HepG2 (cell line): Measurements from ENCODE around the gene HYAL2. TPM values are rescaled to one million over a fixed set of nuclear protein-coding genes. Genes with fewer than 3 reads are reported as not detected.

Experiments used
- BRD4 ChIP-seq: sonication (generic); formaldehyde crosslinking; IDR thresholded peaks from 2 replicates; pipeline ENCODE4 v1.4.0; 2020; ENCODE audit warnings: missing genetic modification reagents
- CBFB ChIP-seq: sonication (generic); formaldehyde crosslinking; IDR thresholded peaks from 2 replicates; pipeline ENCODE4 v1.4.0; 2020; ENCODE audit warnings: missing genetic modification reagents
- CC2D1A ChIP-seq: sonication (generic); formaldehyde crosslinking; IDR thresholded peaks from 2 replicates; pipeline ENCODE4 v1.8.1; 2023; ENCODE audit warnings: mild to moderate bottlenecking, missing genetic modification reagents
- GATA4 ChIP-seq: sonication (generic); IDR thresholded peaks from 2 replicates; pipeline ENCODE4 v1.6.1; 2016; ENCODE audit warnings: antibody characterized with exemption, low read depth, borderline replicate concordance
- GZF1 ChIP-seq: sonication (generic); formaldehyde crosslinking; IDR thresholded peaks from 2 replicates; pipeline ENCODE4 v1.5.1; 2020; ENCODE audit warnings: mild to moderate bottlenecking, missing genetic modification reagents
- HOXA5 ChIP-seq: sonication (generic); formaldehyde crosslinking; IDR thresholded peaks from 2 replicates; pipeline ENCODE4 v1.4.0; 2020; ENCODE audit warnings: missing genetic modification reagents
- IRX3 ChIP-seq: sonication (generic); formaldehyde crosslinking; IDR thresholded peaks from 2 replicates; pipeline ENCODE4 v1.8.1; 2023; ENCODE audit warnings: mild to moderate bottlenecking, low read depth, missing genetic modification reagents, borderline replicate concordance
- KAT7 ChIP-seq: IDR thresholded peaks from 2 replicates; pipeline ENCODE4 v1.6.1; 2018; ENCODE audit warnings: borderline replicate concordance, missing compliant biosample characterization
- MAFK ChIP-seq, 2 experiments: IDR thresholded peaks in 1 of 2; conservative IDR thresholded peaks in 1 of 2; 2 replicates each; pipeline ENCODE4 v1.6.1; 2011; ENCODE audit warnings: improper control_type of control experiment in 2 of 2, low read length in 2 of 2
- PBX3 ChIP-seq: sonication (generic); formaldehyde crosslinking; IDR thresholded peaks from 2 replicates; pipeline ENCODE4 v1.8.1; 2023; ENCODE audit warnings: missing genetic modification reagents, inconsistent platforms, borderline replicate concordance
- RBM39 ChIP-seq: fragments of 200-400 bp; formaldehyde crosslinking; IDR thresholded peaks from one replicate; pipeline ENCODE4 v1.6.1; 2018; ENCODE audit warnings: antibody characterized with exemption, mild to moderate bottlenecking, low read depth, low read length; ENCODE audit not compliant: poor library complexity, severe bottlenecking
- TFDP1 ChIP-seq: IDR thresholded peaks from 2 replicates; pipeline ENCODE4 v1.6.1; 2016; ENCODE audit warnings: missing compliant biosample characterization, missing genetic modification reagents, borderline replicate concordance
- ZBTB33 ChIP-seq: sonication (generic); formaldehyde crosslinking; IDR thresholded peaks from 2 replicates; pipeline ENCODE4 v1.4.0; 2020; ENCODE audit warnings: missing genetic modification reagents
- ZBTB37 ChIP-seq: sonication (generic); formaldehyde crosslinking; IDR thresholded peaks from 2 replicates; pipeline ENCODE4 v1.4.0; 2020; ENCODE audit warnings: mild to moderate bottlenecking, missing genetic modification reagents
- ZNF205 ChIP-seq: IDR thresholded peaks from 2 replicates; pipeline ENCODE4 v1.6.1; 2018; ENCODE audit warnings: missing biosample characterization, missing genetic modification reagents
- ZNF343 ChIP-seq: sonication (generic); formaldehyde crosslinking; IDR thresholded peaks from 2 replicates; pipeline ENCODE4 v1.4.0; 2020; ENCODE audit warnings: mild to moderate bottlenecking, missing genetic modification reagents
- ZNF441 ChIP-seq: sonication (generic); formaldehyde crosslinking; IDR thresholded peaks from 2 replicates; pipeline ENCODE4 v1.7.0; 2021; ENCODE audit warnings: missing genetic modification reagents, borderline replicate concordance
- ZNF510 ChIP-seq: sonication (generic); formaldehyde crosslinking; IDR thresholded peaks from 2 replicates; pipeline ENCODE4 v1.4.0; 2020; ENCODE audit warnings: low read depth, mild to moderate bottlenecking, missing genetic modification reagents
- ZNF605 ChIP-seq: sonication (generic); formaldehyde crosslinking; IDR thresholded peaks from 2 replicates; pipeline ENCODE4 v1.8.0; 2022; ENCODE audit warnings: mild to moderate bottlenecking, missing genetic modification reagents
- ZNF614 ChIP-seq: IDR thresholded peaks from 2 replicates; pipeline ENCODE4 v1.6.1; 2018; ENCODE audit warnings: missing biosample characterization, missing genetic modification reagents, inconsistent platforms, borderline replicate concordance
- ZNF672 ChIP-seq: sonication (generic); formaldehyde crosslinking; IDR thresholded peaks from 2 replicates; pipeline ENCODE4 v1.8.1; 2022; ENCODE audit warnings: missing genetic modification reagents
- ZNF709 ChIP-seq: sonication (generic); formaldehyde crosslinking; IDR thresholded peaks from 2 replicates; pipeline ENCODE4 v1.5.0; 2020; ENCODE audit warnings: mild to moderate bottlenecking, missing genetic modification reagents
- ZNF766 ChIP-seq: sonication (generic); formaldehyde crosslinking; IDR thresholded peaks from 2 replicates; pipeline ENCODE4 v1.5.0; 2020; ENCODE audit warnings: missing genetic modification reagents, borderline replicate concordance
- ZNF782 ChIP-seq: sonication (generic); formaldehyde crosslinking; IDR thresholded peaks from 2 replicates; pipeline ENCODE4 v1.4.0; 2020; ENCODE audit warnings: missing genetic modification reagents, mild to moderate bottlenecking, borderline replicate concordance
- polyA plus RNA-seq, 8 experiments: library from polyadenylated mRNA; depleted of rRNA in 3 of 8; stranded (reverse) in 7 of 8; unstranded in 1 of 8; fragments of >200 nt; fragmentation: Illumina TruSeq in 4 of 8; extraction: Trizol in 4 of 8; gene quantifications; 2 replicates each; pipeline versions ENCODE4 v1.2.1 to v1.2.3, GENCODE V29; 2011 to 2016; ENCODE audit warnings: low read depth in 4 of 8, missing spikeins in 1 of 8, mixed read lengths in 1 of 8; ENCODE audit not compliant: insufficient read depth in 1 of 8
- total RNA-seq, 5 experiments: library from RNA; depleted of rRNA; stranded (reverse); fragments of >200 nt; fragmentation: Illumina TruSeq; extraction: Trizol; gene quantifications; 2 replicates each; pipeline ENCODE4 v1.2.3, GENCODE V29; 2016; ENCODE audit warnings: low read depth in 1 of 5

HYAL2 gene
- total and polyA plus RNA-seq, 2 of the 13 experiments (the other 11 are each of a cell fraction or from before 2014, with no cell fraction given), result 76.2 to 102 TPM

- no peak for TF ChIP-seq GATA4
- TF ChIP-seq ZNF510 (CRISPR knock-in tag), result peak; percentile 35; the same call in 1 of the 2 replicates
- no peak for TF ChIP-seq ZNF672 (CRISPR knock-in tag)
- peak; percentile 89 for TF ChIP-seq CBFB (CRISPR knock-in tag)
- no peak; the same call in 1 of the 2 replicates for TF ChIP-seq ZNF605 (CRISPR knock-in tag)
- TF ChIP-seq ZNF205 (CRISPR knock-in tag), result no peak
- TF ChIP-seq ZNF709 (CRISPR knock-in tag), result peak; percentile 65; the same call in 1 of the 2 replicates
- TF ChIP-seq ZBTB37, result no peak
- TF ChIP-seq IRX3 (CRISPR knock-in tag), result peak; percentile 48; the same call in 1 of the 2 replicates
- no peak; the same call in 1 of the 2 replicates for TF ChIP-seq ZBTB33 (CRISPR knock-in tag)
- no peak; the same call in 1 of the 2 replicates for TF ChIP-seq BRD4
- no peak for TF ChIP-seq ZNF766 (CRISPR knock-in tag)
- no peak for TF ChIP-seq MAFK (conservative IDR thresholded peaks at IDR 0.05 in 1 of 2, IDR thresholded peaks at IDR 0.05 in 1 of 2; ENCODE audit: low read length in 2 of 2)
- no peak for TF ChIP-seq CC2D1A (CRISPR knock-in tag)
- peak; percentile 45; the same call in 1 of the 2 replicates for TF ChIP-seq GZF1
- TF ChIP-seq ZNF614 (CRISPR knock-in tag), result no peak; the same call in 1 of the 2 replicates
- no peak; the same call in 1 of the 2 replicates for TF ChIP-seq ZNF782 (CRISPR knock-in tag)
- no peak for TF ChIP-seq ZNF343 (CRISPR knock-in tag)
- peak; percentile 85; the same call in 1 of the 2 replicates for TF ChIP-seq TFDP1
- no peak for TF ChIP-seq PBX3 (CRISPR knock-in tag)
- no peak for TF ChIP-seq KAT7 (CRISPR knock-in tag)
- no peak for TF ChIP-seq ZNF441 (CRISPR knock-in tag)
- no peak for TF ChIP-seq RBM39
- TF ChIP-seq HOXA5 (CRISPR knock-in tag), result no peak
These were observed 30.1 kb downstream of the HYAL2 start, which contains the start of gene IFRD2 (continued) for GRCh38 chr3:50292159-50293078.
